Kasumi-1 (cell line): ENCODE measurements around the gene FAM210A.

ENCODE experiments used
- DNase-seq, 2 experiments: peaks; one replicate each; lab custom pipeline; 2025; lab: John Stamatoyannopoulos, UW

Gene FAM210A

DNA sequence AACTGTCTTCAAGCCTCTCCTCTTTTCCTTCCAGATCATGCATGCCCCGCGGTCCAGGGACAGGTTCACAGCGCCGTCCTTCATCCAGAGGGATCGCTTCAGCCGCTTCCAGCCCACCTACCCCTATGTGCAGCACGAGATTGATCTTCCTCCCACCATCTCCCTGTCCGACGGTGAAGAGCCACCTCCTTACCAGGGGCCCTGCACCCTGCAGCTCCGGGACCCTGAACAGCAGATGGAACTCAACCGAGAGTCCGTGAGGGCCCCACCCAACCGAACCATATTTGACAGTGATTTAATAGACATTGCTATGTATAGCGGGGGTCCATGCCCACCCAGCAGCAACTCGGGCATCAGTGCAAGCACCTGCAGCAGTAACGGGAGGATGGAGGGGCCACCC lies 81.3 kb downstream of the FAM210A start:
- DNase-seq = no peak

DNA sequence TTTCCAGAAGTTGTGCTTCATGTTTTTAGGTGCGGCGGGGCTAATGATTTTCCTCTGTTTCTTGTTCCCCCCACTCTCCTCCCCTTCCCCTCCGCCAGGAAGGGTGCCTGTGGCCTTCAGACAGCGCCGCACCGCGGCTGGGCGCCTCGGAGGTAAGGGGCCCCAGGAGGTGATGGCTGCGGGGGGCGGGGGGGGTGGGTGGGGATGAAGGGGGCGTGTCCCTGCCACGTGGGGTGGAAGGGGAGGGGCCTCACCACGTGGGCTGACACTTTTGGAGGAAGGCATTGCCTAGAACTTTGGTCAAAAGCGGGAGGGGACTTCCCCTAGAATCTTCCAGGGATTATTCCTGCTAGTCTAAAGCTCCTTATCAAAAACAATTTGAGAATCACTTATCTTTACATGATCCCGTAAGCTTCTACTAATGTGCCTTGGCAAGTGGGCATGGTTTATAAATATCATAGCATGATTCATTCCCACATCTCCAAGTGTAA lies 83.1 kb downstream of the FAM210A start:
- no peak for DNase-seq

DNA sequence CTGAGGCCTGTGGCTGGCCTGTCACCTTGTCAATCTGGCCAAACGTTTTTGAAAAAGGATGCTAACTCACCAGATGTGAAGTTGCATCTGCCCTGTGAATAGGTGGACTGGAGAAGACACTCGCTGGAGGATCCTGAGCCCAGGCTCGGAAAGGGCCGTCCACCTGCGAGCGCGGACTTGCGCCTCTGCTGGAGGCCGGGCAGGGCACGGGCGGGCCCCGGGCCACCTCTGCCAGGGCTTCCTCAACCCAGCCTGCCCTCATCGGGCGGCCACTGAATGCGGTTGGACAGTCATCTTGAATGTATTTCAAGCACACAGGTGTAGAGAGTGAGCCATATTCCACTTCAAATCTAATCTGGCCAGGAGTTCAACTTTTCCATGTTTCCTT lies 83.9 kb downstream of the FAM210A start:
- no peak for DNase-seq

DNA sequence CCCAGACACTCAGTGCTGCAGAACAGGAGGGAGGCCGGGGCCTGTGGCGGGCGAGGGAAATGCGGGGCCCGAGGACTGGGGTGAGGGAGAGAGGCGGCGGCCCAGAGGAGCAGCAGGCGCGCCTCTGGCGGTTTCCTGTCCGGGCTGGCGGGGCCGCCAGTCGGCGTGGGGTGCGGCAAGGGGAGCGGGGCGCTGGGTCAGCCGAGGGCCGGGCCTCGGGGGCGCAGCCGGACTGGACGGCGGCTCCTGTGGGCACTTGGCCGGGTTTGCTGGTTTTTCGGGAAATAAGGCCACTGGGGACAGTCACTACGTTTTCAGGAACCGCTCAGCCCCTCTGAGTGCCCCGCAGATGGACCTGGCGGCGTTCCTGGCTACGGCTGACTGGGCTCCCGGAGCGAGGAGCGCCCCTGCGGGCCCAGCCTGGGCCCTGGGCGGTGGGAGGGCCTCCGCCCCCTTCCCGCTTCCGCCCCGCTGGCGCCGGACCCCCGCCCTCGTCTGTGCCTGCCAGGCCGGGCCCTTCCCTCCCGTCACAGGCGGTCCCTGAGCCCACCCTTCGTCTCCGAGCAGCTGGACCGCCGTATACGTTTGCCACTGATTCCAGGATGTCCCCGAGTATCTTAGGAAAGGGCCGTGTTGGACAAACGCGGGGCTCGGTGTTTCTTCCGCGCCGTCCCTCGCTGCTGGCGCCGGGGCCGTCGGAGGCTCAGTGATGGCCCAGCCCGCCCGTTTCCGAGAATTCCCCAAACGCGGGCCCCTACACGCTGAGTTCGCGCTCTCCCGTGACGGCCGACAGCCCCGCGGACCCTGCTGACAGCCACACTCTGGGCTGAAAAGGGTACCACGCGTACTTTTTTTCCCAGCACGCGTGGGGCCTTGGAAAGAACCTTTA lies 84.6 kb downstream of the FAM210A start:
- DNase-seq = no peak

DNA sequence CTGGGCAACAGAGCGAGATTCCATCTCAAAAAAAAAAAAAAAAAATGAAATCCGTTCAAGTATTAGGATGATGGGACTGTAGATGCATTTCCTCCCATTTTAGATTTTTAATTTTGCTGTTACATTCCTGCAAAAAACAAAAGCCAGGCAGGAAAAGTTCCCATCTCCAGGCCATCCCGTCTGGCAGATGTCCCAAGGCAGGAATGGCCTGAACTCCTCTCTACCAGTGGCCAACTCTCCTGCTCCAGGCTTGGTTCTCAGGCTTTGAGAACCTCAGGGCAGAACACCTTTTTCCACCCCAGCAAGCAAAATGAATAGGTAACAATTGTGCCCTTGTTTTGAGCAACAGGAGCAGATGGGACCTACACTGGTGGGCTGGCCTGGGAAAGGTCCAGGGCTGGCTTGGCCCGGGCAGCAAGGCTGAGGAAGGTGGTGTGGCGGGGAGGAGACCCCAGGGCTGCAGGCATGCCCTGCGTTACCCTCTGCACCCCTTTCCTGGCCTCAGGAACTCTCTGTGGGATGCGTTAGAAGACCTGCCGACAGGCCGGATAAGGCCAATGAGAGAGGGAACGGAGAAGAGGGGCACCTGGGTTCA lies 86.0 kb downstream of the FAM210A start:
- no peak for DNase-seq

DNA sequence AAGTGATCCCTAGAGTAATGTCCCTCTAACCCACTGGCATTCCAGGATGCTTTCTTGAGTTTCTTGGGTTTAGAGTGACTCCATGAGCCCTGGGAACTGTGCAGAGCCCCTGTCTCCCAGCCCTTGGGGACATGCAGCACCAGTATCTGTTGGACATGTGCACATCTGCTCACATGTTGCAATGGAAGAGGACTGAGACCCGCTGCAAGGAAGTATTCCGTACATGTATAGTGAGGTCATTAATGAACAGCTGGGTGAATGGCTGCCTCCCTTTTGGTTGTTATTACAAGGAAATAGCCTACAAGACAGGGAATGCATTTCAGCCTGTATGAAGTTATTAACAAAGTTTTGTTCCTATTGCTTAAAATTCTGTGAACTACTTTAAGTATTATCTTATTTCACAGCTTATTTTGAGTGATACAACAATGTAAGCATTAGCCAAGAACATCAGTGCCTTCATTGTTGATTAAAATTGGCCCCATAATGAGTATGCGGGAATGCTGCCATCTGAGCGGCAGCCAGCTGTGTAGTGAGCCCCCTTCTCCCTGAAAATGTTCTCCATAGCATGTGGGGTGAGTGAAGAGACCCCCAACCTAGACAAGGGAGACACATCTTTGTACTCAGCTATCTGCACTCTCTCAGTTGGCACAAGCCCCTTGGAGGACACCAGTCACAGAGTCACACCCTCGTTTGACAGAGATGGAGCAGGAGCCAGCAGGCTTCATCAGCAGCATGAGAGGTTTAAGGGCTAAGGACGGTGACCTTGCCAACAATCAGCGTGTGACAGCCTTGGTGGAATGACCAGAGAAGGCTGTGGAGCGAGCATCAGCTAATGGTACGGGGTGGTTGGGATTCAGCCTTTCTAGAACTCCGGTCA lies 87.4 kb downstream of the FAM210A start:
- no peak for DNase-seq

DNA sequence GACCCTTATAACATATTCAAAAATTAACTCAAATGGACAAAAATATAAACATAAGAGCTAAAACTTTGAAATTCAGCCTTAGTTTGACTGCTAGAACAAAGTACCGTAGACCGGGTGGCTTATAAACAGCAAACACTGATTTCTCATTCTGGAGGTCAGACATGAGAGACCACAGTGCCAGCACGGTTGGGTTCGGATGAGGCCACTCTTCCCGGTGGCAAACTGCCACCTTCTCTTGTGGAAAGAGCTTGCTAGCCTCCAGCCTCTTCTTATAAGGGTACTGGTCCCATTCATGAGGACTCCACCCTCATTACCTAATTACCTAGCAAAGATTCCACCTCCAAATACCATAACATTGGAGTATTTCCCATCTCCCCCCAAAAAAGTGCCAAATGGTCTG lies 91.3 kb downstream of the FAM210A start:
- DNase-seq = no peak

DNA sequence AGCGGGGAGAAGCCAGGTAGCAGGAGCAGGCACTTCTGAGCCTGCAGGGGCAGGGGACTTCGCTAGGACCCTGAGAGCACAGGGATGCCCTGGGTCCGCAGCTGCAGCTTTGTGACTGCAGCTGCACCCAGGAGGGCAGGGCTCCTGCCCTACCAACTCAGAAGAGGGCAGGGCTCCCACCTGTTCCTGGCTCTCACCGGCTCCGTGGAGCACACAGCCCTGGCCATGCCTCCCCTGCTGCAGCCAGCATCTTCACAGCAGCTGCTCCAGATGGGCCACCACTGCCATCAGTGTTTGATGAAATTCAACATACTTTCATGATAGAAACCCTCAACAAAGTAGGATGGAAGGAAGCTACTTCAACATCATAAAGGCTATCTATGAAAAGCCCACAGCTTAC lies 92.7 kb downstream of the FAM210A start:
- DNase-seq = no peak

DNA sequence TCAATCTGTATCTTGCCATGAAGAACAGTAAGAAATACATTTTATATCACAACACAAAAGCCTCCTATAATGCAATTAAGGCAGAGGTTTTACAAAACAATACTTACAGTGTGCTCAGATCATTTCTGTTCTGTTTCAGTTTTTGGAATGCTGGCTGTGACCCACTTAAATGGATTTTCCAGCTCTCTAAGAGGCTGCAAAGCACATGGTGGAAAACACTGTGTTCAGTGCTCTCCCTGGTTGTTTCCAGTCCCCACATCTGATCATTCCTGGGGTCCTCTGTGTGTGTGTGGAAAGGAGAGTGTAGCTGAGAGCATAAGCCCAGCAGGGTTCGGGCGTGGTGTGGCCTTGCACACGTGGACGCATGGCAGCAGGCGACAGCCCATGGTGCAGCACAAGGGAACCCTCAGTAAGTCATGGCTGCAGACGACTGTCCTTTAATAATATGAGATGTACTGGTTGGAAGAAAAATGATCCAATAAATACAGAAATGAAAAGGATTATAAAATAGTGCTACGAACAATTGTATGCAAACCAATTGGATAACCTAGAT lies 95.6 kb downstream of the FAM210A start:
- no peak for DNase-seq

DNA sequence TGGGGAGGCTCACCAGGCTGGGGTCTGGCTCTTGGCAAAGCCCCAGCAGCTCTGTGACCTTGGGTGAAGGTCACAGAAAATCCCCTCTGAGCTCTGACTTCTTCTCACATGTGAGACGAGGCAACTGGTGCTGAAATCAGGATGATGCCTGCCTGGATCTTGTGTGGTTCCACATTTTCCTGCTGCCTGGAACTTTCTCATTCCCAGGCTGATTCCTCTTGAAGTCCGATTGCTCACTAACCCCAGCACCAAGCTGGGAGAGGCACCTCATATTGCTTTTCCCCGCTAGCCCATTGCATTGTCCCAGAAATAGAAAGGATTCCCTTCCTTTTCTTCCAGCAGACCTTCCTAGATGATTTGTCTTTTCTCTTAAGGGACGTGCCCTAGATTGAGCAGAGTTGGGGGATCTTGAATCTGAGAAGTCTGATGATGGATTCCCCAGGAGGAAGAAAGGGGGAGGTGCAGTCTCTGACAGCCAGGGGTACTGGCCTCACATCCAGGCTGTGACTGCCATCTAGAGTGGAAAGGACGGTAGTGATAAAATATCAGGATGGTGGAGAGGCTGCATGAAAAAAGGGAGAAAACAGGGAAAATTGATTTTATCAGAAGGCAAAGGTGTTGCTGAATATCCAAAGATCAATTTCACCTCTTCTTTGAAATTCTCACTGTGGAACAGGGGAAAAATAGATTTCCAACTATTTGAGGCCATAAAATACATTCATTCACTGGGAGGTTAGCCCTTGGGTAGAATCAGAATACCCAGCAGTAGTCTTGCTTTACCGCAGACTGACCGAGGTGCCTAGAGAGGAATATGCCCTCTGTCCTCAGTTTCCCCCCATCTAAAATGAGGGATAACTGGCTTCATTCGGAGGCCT lies 96.3 kb downstream of the FAM210A start:
- DNase-seq = peak; percentile 87 to 89

DNA sequence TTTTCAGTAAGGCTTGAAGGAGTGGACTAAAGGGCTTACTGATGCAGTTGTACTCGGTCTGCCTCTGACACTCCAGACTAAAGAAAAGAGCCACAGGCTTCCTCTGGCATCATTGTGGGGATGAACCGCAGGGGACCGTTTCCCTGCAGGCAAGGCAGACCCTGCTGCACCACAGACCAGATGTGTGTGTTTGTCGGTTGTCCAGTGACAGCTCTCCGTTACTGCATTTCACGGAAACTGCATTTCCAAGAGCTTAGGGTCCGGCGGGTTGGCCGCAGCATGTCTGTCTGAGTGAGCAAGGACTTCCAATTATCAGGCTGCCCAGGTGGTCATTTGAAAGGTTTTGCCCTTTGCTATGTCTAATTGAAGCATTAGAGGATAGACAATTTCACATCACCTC lies 98.1 kb downstream of the FAM210A start:
- DNase-seq = peak; percentile 19 to 39

DNA sequence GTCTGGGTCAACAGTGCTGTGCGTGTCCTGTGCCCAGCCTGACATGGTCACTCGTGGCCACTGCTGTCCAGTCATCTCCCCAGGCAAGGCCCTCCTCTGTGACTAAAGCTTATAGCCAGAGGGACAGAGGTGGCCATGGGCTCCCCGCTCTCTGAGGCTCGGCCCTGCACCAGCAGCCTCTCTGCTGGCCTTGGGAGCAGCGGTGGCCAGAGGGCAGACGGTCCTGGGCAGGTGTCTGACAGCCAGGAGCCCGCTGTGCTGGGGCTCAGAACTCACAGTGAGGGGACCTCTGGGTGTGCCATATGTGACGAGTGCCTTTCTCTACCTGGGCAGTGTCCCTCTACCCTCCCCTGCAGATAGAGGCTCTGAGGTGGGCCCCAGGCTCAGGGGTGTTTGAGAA lies 98.7 kb downstream of the FAM210A start:
- DNase-seq = no peak

DNA sequence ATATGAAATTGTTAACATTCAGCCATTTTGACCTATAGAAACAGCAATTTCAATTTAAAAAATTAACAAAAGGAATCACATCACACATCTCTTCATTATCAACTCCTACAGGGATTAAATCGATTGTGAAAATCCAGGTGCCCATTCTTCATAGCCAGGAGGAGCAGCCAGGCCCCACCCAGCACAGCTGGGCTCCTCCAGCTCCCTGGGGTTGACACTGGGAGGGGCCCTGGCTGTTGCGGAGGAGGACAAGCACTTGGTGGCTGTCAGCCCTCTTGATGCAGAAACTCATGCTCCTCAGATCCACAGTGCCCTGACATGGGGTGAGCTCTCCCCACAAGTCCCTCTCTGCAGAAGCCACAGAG lies 99.8 kb downstream of the FAM210A start:
- DNase-seq = no peak

DNA sequence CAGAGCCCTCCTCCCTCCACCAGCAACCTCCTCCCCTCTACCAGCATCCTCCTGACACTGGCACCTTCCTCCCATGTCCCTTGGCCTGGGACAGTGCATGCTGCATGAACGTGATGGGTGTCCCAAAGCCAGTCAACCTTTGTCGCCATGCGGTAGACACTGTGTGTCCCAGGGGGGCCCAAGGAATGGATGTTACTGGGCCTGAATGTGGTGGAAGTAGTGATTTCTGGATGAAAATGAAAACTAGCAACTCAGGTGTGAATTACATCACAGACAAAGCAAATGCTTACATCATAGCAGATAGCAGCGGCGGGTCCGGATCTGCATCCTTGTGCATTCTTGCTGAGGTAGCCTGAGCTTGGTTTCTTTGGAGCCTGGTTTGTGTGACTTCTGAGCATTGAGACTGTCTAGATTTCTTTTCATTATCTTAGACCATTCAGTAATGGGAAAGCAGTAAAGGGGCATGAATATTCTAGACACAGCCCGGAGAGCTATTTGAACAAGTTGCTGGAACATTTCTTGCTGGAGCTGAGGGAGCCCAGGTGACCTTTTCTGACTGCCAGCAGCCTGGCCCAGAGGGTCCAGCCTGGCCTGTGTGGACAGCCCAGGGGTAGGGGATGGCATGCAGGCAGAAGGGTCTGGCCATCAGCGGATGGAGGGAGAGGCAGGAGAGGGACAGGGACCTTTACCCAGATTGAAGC lies 100.4 kb downstream of the FAM210A start:
- no peak for DNase-seq

DNA sequence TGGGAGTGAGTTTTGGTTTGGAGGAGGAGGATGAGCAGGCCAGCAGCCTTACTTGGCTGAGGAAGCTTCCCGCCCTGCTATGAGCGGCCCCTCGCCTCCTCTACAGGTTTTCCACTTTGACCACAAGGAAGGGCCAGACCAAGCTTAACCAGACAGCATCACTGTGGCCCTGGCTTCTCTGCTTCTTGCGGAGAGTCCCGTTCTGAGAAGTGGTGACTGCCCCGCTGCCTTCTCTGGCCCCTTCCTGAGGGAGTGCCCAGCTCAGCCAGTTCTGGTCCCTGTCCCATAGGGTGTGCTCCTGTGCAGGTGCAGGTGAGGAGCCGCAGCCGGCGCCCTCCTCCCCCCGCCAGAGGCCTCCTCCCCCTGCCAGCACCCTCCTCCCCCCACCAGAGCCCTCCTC lies 101.0 kb downstream of the FAM210A start:
- no peak for DNase-seq

DNA sequence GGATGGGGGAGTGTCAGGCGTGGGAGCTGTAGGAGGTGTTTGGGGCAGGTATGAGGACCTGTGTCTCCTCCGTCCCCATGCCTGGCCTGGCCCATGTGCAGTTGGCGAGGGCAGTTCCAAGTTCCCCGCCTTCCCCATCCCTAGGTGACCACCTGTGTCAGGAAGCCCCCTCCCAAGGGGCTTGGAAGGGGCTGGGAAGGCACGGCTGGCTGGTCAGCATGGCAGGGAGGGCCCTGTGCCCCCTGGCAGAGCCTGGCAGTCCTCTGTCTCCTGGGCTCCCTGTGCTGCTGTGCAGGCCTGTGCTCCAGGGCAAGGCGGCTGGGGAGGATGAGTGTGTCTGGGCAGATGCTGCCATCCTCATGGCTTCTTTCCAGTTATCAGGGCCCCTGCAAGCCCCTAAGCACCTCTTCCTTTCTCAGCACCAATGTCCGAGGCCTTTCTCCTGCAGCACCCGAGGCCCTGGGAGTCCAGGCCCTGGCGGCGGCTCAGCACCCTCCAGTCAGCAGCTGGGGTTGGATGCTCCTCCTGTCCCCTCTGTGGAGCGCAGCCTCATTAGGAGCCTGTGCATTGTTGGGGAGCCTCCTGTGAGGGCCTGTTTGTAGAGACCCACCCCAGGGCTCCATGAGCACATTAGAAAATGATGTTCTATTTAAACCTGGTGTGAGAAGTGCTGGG lies 101.7 kb downstream of the FAM210A start:
- no peak for DNase-seq

DNA sequence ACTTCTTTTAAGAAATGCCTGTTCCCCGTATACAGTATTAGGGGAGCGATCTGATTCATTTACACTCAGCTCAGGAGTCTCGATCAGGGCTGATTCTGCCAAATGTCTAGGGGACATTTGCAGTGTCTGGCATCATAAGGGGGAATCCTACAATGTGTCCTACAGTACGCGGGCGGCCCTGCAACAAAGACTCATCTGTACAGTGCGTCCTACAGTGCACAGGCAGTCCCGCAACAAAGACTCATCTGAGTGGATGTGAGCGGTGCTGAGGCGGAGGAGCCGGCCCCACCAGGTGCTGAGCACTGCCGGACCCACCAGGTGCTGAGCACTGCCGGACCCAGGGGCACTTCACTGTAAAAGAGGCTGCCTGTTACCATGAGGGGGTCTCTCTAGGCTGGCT lies 102.5 kb downstream of the FAM210A start:
- no peak for DNase-seq

DNA sequence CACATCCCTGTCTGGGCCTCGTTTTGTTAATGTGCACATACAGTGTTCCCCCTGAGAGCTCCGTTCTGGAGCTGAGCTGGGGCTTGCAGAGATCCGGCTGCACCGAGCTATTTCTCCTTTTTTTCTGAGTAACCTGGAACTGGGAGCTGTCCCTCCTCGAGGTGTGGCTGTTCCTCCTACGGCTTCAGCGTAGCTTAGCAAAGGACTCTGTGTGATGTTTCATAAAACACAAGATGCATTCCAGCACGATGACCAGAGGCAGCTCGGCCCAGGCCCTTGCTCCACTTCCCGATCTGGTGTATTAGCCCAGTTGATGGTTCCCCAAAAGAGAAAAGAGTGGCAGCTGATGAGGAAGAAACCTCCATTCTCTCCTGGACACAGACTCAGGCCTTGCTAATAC lies 103.0 kb downstream of the FAM210A start:
- DNase-seq = peak in 1 of 2 experiments; percentile 17

DNA sequence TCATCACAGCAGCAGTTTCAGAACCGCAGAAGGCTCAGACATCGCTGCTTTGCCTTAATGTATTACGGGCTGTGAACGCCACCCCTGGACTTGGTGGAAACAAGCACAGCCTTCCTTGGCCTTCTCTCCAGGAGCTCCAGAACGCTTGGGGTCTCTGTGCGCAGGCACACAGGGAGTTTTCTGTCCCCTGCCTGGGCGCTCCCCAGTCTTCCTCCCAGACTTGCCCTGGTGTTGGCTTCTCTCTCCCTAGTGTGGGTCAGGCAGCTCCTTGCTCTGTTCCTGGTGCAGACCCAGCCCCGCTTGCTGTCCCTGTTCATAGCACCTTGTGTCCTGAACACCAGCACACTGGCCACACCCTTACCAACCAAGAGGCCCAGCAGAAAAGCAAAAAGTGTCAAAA lies 103.6 kb downstream of the FAM210A start:
- no peak for DNase-seq
